HCT116 (cell line): ENCODE measurements around the gene HS6ST3. TPM values are rescaled to one million over a fixed set of nuclear protein-coding genes. Genes with fewer than 3 reads are reported as not detected.

Experiments
- ATAC-seq: fragments of 200-7000 bp; cut with Tn5 transposase; 2 replicates; pipeline ENCODE4 v1.9.1; 2020; ENCODE audit warnings: mild to moderate bottlenecking, moderate library complexity
- BruUV-seq: library from RNA; stranded (reverse); fragments of 400-500 nt; replicated peaks from 2 replicates; lab custom pipeline; 2021; lab: Mats Ljungman, UMichigan
- CTCF ChIA-PET: fragments of 300-600 bp; sonication (Branson Sonifier 250); formaldehyde crosslinking; loops from one replicate; lab custom pipeline; 2021; ENCODE audit warnings: antibody characterized with exemption; lab: Charles Lee
- POLR2A ChIA-PET: fragments of 300-600, 350-600 bp; sonication (Branson Sonifier 250); formaldehyde crosslinking; loops from one replicate; lab custom pipeline; 2021; ENCODE audit warnings: antibody characterized with exemption; lab: Charles Lee
- RAD21 ChIA-PET, 2 experiments: fragments of 300-600 bp; sonication (Branson Sonifier 250); formaldehyde crosslinking; loops; one replicate each; lab custom pipeline; 2023; ENCODE audit warnings: low total read pairs in 2 of 2; ENCODE audit not compliant: uncharacterized antibody in 2 of 2, unreplicated experiment in 2 of 2, low non-redundant PET in 1 of 2; lab: Charles Lee
- DNase-seq: peaks from one replicate; pipeline ENCODE4 v3.0.0-alpha.2; 2010; ENCODE audit warnings: low read depth, low spot score
- H2AFZ ChIP-seq: fragments of 200-600 bp; shearing (Covaris generic), sonication (generic); 2 replicates; pipeline ENCODE4 v1.6.1; 2017; ENCODE audit warnings: low read depth, mixed run types, mixed read lengths, antibody characterized with exemption, low read length; ENCODE audit not compliant: poor library complexity, severe bottlenecking
- H3K27ac ChIP-seq: 2 replicates; pipeline ENCODE4 v1.5.1; 2012; ENCODE audit warnings: low read depth, low read length
- H3K27me3 ChIP-seq: fragments of 200-600 bp; sonication (generic); 2 replicates; pipeline ENCODE4 v1.6.1; 2016; ENCODE audit warnings: mixed run types, low read length, mixed read lengths; ENCODE audit not compliant: insufficient read depth
- H3K36me3 ChIP-seq, 2 experiments: fragments of 200-500 bp in 1 of 2; fragments of 200-600 bp in 1 of 2; sonication (Bioruptor generic) in 1 of 2; sonication (generic) in 1 of 2; 2 replicates each; pipeline versions ENCODE4 v1.5.1 to v1.6.1; 2014 to 2016; ENCODE audit warnings: low read length in 2 of 2, inconsistent platforms in 1 of 2, mixed read lengths in 1 of 2, mixed run types in 1 of 2; ENCODE audit not compliant: insufficient read depth in 2 of 2, control insufficient read depth in 1 of 2
- H3K4me1 ChIP-seq, 2 experiments: fragments of 200-600 bp in 1 of 2; sonication (generic) in 1 of 2; 2 replicates each; pipeline versions ENCODE4 v1.5.1 to v1.6.1; 2012 to 2017; ENCODE audit warnings: low read length in 2 of 2, inconsistent platforms in 1 of 2, mild to moderate bottlenecking in 1 of 2, mixed read lengths in 1 of 2, mixed run types in 1 of 2, moderate library complexity in 1 of 2; ENCODE audit not compliant: insufficient read depth in 2 of 2, control insufficient read depth in 1 of 2
- H3K4me2 ChIP-seq: fragments of 200-600 bp; sonication (generic); 2 replicates; pipeline ENCODE4 v1.6.1; 2017; ENCODE audit warnings: mixed run types, low read length, mixed read lengths
- H3K4me3 ChIP-seq, 2 experiments: fragments of 200-600 bp in 1 of 2; sonication (generic) in 1 of 2; replicated peaks in 1 of 2; 2 replicates each; pipeline ENCODE4 v1.5.1; 2011 to 2016; ENCODE audit warnings: low read length in 2 of 2, control low read depth in 1 of 2, low read depth in 1 of 2, mild to moderate bottlenecking in 1 of 2, mixed read lengths in 1 of 2, mixed run types in 1 of 2
- H3K79me2 ChIP-seq: fragments of 200-600 bp; sonication (generic); 2 replicates; pipeline ENCODE4 v1.6.1; 2017; ENCODE audit warnings: mild to moderate bottlenecking, mixed run types, low read length, moderate library complexity, mixed read lengths; ENCODE audit not compliant: insufficient read depth
- H3K9ac ChIP-seq: fragments of 200-600 bp; sonication (generic); 2 replicates; pipeline ENCODE4 v1.6.1; 2016; ENCODE audit warnings: low read length, mixed read lengths
- H3K9me2 ChIP-seq: fragments of 200-600 bp; sonication (generic), shearing (Covaris generic); 2 replicates; pipeline ENCODE4 v1.6.1; 2017; ENCODE audit warnings: mixed run types, mild to moderate bottlenecking, moderate library complexity; ENCODE audit not compliant: insufficient read depth
- H3K9me3 ChIP-seq, 2 experiments: fragments of 200-500 bp in 1 of 2; fragments of 200-600 bp in 1 of 2; sonication (Bioruptor generic) in 1 of 2; sonication (generic) in 1 of 2; 2 replicates each; pipeline ENCODE4 v1.6.1; 2014 to 2017; ENCODE audit warnings: low read length in 2 of 2, mixed read lengths in 2 of 2, inconsistent platforms in 1 of 2, low read depth in 1 of 2, mild to moderate bottlenecking in 1 of 2, mixed run types in 1 of 2, moderate library complexity in 1 of 2; ENCODE audit not compliant: control insufficient read depth in 1 of 2, insufficient read depth in 1 of 2
- H4K20me1 ChIP-seq: fragments of 200-600 bp; sonication (generic), shearing (Covaris generic); 2 replicates; pipeline ENCODE4 v1.6.1; 2017; ENCODE audit warnings: mixed run types, mild to moderate bottlenecking, moderate library complexity; ENCODE audit not compliant: insufficient read depth
- CEBPB ChIP-seq: IDR thresholded peaks from 2 replicates; pipeline ENCODE4 v1.6.1; 2012; ENCODE audit warnings: low read depth
- EZH2 ChIP-seq: fragments of 200-600 bp; sonication (generic); IDR thresholded peaks from 2 replicates; pipeline ENCODE4 v1.6.1; 2017; ENCODE audit warnings: antibody characterized with exemption, mixed run types
- EZH2phosphoT487 ChIP-seq: fragments of 200-600 bp; IDR thresholded peaks from 2 replicates; pipeline ENCODE4 v1.6.1; 2018; ENCODE audit warnings: antibody characterized with exemption, borderline replicate concordance
- JUND ChIP-seq: IDR thresholded peaks from 2 replicates; pipeline ENCODE4 v1.6.1; 2012
- POLR2A ChIP-seq: IDR thresholded peaks from 2 replicates; pipeline ENCODE4 v1.7.0; 2011; ENCODE audit warnings: borderline replicate concordance; ENCODE audit not compliant: insufficient read depth, insufficient read length; ENCODE audit errors: extremely low read depth
- POLR2AphosphoS5 ChIP-seq: IDR thresholded peaks from 2 replicates; pipeline ENCODE4 v1.6.1; 2011; ENCODE audit warnings: mild to moderate bottlenecking, low read depth, low read length, moderate library complexity
- RAD21 ChIP-seq: IDR thresholded peaks from 2 replicates; pipeline ENCODE4 v1.6.1; 2012; ENCODE audit warnings: low read depth, mild to moderate bottlenecking
- SIN3A ChIP-seq: IDR thresholded peaks from 2 replicates; pipeline ENCODE4 v1.6.1; 2012; ENCODE audit warnings: low read depth
- YY1 ChIP-seq: IDR thresholded peaks from 2 replicates; pipeline ENCODE4 v1.6.1; 2011; ENCODE audit warnings: low read length, low read depth, moderate library complexity, mild to moderate bottlenecking; ENCODE audit not compliant: insufficient replicate concordance; ENCODE audit errors: extremely low read depth
- ZBTB33 ChIP-seq: IDR thresholded peaks from 2 replicates; pipeline ENCODE4 v1.6.1; 2011; ENCODE audit warnings: mild to moderate bottlenecking, low read length, moderate library complexity; ENCODE audit not compliant: insufficient replicate concordance; ENCODE audit errors: extremely low read depth
- ZNF274 ChIP-seq: fragments of 200-500 bp; sonication (Bioruptor generic); IDR thresholded peaks from 2 replicates; pipeline ENCODE4 v1.6.1; 2014; ENCODE audit warnings: mild to moderate bottlenecking, low read depth, low read length, inconsistent platforms
- intact Hi-C: fragments of 100-400 bp; cut with micrococcal nuclease; formaldehyde crosslinking; loops from 2 replicates; pipeline ENCODE4 v1.10.0; 2022
- total RNA-seq: library from RNA; stranded (reverse); gene quantifications from one replicate; pipeline ENCODE4 v1.2.1, GENCODE V29; 2021; ENCODE audit not compliant: unreplicated experiment
- TF ChIP-seq, protein P1 (sequence below): IDR thresholded peaks from 2 replicates; pipeline ENCODE4 v1.6.1; 2012; ENCODE audit warnings: low read depth
- TF ChIP-seq, protein P2 (sequence below): IDR thresholded peaks from 2 replicates; pipeline ENCODE4 v1.6.1; 2012

HS6ST3 gene
- total RNA-seq, 1 experiment from 2014 or later, result 0.10 TPM

GRCh38 chr13:96081888-96082287 is 8.0 kb upstream of the HS6ST3 start:
- ATAC-seq, result no peak
- Histone ChIP-seq H3K4me3 (no peak overlapping the region), H3K79me2 (no peaks in the 10 kb centered on the region), H3K9ac (no peak overlapping the region), H3K9me2 (no peaks in the 10 kb centered on the region), H2AFZ (no peak overlapping the region), H3K9me3 (no peaks in the 10 kb centered on the region), H4K20me1 (no peaks in the 10 kb centered on the region), H3K36me3 (no peaks in the 10 kb centered on the region), H3K4me2 (no peak overlapping the region), H3K27ac (no peak overlapping the region), H3K4me1 (no peaks in the 10 kb centered on the region), H3K27me3 (peaks cover 27% of the 10 kb centered on the region)
- no peak for DNase-seq
- TF ChIP-seq ZBTB33, result no peak
- no TSS peak for BruUV-seq
- ChIA-PET CTCF (interaction anchor here (1.2 kb wide), 1 partner anchor 24 kb away, joined by 3 read pairs; no protein-coding TSS in a partner anchor), POLR2A (no interaction called here), RAD21 (no interaction called here)
- intact Hi-C loops, result no loop called here

- intact Hi-C loops, result no loop called here
- POLR2A ChIA-PET, result no interaction called here
Observed at GRCh38 chr13:96082640-96083039, 7.3 kb upstream of the HS6ST3 start.

More at GRCh38 chr13:96082640-96083039, 7.3 kb upstream of the HS6ST3 start:
- Histone ChIP-seq H2AFZ (no peak overlapping the region), H3K27ac (no peak overlapping the region), H3K27me3 (peaks cover 33% of the 10 kb centered on the region), H4K20me1 (no peaks in the 10 kb centered on the region; the same call in 1 of the 2 replicates), H3K36me3 (no peaks in the 10 kb centered on the region), H3K4me2 (no peak overlapping the region), H3K79me2 (no peaks in the 10 kb centered on the region), H3K9me2 (no peaks in the 10 kb centered on the region), H3K4me1 (no peaks in the 10 kb centered on the region), H3K4me3 (no peak overlapping the region), H3K9ac (no peak overlapping the region), H3K9me3 (no peaks in the 10 kb centered on the region)
- RAD21 ChIA-PET, result no interaction called here
- CTCF ChIA-PET, result no interaction called here
- BruUV-seq, result no TSS peak
- DNase-seq (no peak), ATAC-seq (no peak)
- TF ChIP-seq JUND, result no peak
- TF ChIP-seq, protein P1, sequence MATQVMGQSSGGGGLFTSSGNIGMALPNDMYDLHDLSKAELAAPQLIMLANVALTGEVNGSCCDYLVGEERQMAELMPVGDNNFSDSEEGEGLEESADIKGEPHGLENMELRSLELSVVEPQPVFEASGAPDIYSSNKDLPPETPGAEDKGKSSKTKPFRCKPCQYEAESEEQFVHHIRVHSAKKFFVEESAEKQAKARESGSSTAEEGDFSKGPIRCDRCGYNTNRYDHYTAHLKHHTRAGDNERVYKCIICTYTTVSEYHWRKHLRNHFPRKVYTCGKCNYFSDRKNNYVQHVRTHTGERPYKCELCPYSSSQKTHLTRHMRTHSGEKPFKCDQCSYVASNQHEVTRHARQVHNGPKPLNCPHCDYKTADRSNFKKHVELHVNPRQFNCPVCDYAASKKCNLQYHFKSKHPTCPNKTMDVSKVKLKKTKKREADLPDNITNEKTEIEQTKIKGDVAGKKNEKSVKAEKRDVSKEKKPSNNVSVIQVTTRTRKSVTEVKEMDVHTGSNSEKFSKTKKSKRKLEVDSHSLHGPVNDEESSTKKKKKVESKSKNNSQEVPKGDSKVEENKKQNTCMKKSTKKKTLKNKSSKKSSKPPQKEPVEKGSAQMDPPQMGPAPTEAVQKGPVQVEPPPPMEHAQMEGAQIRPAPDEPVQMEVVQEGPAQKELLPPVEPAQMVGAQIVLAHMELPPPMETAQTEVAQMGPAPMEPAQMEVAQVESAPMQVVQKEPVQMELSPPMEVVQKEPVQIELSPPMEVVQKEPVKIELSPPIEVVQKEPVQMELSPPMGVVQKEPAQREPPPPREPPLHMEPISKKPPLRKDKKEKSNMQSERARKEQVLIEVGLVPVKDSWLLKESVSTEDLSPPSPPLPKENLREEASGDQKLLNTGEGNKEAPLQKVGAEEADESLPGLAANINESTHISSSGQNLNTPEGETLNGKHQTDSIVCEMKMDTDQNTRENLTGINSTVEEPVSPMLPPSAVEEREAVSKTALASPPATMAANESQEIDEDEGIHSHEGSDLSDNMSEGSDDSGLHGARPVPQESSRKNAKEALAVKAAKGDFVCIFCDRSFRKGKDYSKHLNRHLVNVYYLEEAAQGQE, result no peak
- TF ChIP-seq YY1, result no peak
- TF ChIP-seq RAD21, result no peak
- no peak for TF ChIP-seq CEBPB
- no peak for TF ChIP-seq POLR2A
- TF ChIP-seq SIN3A, result no peak
- TF ChIP-seq EZH2phosphoT487, result no peak
- no peak for TF ChIP-seq EZH2
- TF ChIP-seq POLR2AphosphoS5, result no peak
- TF ChIP-seq, protein P2, sequence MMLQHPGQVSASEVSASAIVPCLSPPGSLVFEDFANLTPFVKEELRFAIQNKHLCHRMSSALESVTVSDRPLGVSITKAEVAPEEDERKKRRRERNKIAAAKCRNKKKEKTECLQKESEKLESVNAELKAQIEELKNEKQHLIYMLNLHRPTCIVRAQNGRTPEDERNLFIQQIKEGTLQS, result no peak
- TF ChIP-seq ZNF274, result no peak
